Endothelial cell of umbilical vein (primary cell): ENCODE data around the gene TTN. TPM values are rescaled to one million over a fixed set of nuclear protein-coding genes. Genes with fewer than 3 reads are reported as not detected.

ENCODE experiments used
- BruUV-seq: library from RNA; stranded (reverse); fragments of 400-500 nt; replicated peaks from 2 replicates; lab custom pipeline; 2021; lab: Mats Ljungman, UMichigan
- CTCF ChIA-PET: fragments of 300-600, 350-600 bp; sonication (Branson Sonifier 250); formaldehyde crosslinking; loops from one replicate; lab custom pipeline; 2021; ENCODE audit warnings: antibody characterized with exemption, inconsistent platforms; lab: Charles Lee
- POLR2A ChIA-PET: fragments of 300-600, 350-600 bp; sonication (Branson Sonifier 250); formaldehyde crosslinking; loops from one replicate; lab custom pipeline; 2021; ENCODE audit warnings: antibody characterized with exemption, inconsistent platforms; lab: Charles Lee
- DNase-seq: peaks from one replicate; pipeline ENCODE4 v3.0.0-alpha.2; 2011; ENCODE audit warnings: low read depth, low spot score
- FAIRE-seq: peaks from 2 replicates; lab custom pipeline; 2011; peaks lifted over from hg19 to GRCh38; lab: Jason Lieb, UNC
- H2AFZ ChIP-seq: 2 replicates; pipeline ENCODE4 v1.6.0; 2012; ENCODE audit warnings: low read depth, low read length, control low read depth, inconsistent platforms
- H3K27ac ChIP-seq: 2 replicates; pipeline ENCODE4 v1.5.1; 2011; ENCODE audit warnings: low read depth, mild to moderate bottlenecking, control low read depth, low read length, moderate library complexity; ENCODE audit not compliant: insufficient read depth
- H3K27me3 ChIP-seq, 2 experiments: 2 replicates each; pipeline versions ENCODE4 v1.6.0 to v1.6.1; 2011; ENCODE audit warnings: low read length in 2 of 2, mixed read lengths in 1 of 2; ENCODE audit not compliant: control insufficient read depth in 2 of 2, insufficient read depth in 2 of 2
- H3K36me3 ChIP-seq, 2 experiments: 2 replicates in 1 of 2; 3 replicates in 1 of 2; pipeline ENCODE4 v1.5.1; 2011; ENCODE audit warnings: low read length in 2 of 2, mild to moderate bottlenecking in 1 of 2, moderate library complexity in 1 of 2; ENCODE audit not compliant: control insufficient read depth in 2 of 2, insufficient read depth in 2 of 2; ENCODE audit errors: extremely low read depth in 1 of 2
- H3K4me1 ChIP-seq: 3 replicates; pipeline ENCODE4 v1.5.1; 2011; ENCODE audit warnings: mild to moderate bottlenecking, low read length; ENCODE audit not compliant: control insufficient read depth, insufficient read depth; ENCODE audit errors: extremely low read depth
- H3K4me2 ChIP-seq: 2 replicates; pipeline ENCODE4 v1.6.1; 2011; ENCODE audit warnings: low read length, control low read depth, mixed read lengths; ENCODE audit not compliant: insufficient read depth
- H3K4me3 ChIP-seq, 3 experiments: fragments of 200-600 bp in 1 of 3; sonication (generic), shearing (Covaris generic) in 1 of 3; replicated peaks in 1 of 3; 2 replicates each; pipeline ENCODE4 v1.5.1; 2011 to 2016; ENCODE audit warnings: control low read depth in 3 of 3, low read length in 3 of 3, mild to moderate bottlenecking in 2 of 3, inconsistent platforms in 1 of 3, low read depth in 1 of 3, moderate library complexity in 1 of 3; ENCODE audit not compliant: insufficient read depth in 1 of 3
- H3K79me2 ChIP-seq: 2 replicates; pipeline ENCODE4 v1.6.0; 2012; ENCODE audit warnings: low read length, inconsistent platforms; ENCODE audit not compliant: control insufficient read depth, insufficient read depth
- H3K9ac ChIP-seq: replicated peaks from 2 replicates; pipeline ENCODE3; 2011; ENCODE audit warnings: low read length, control low read depth; ENCODE audit not compliant: insufficient read depth; ENCODE audit errors: extremely low read depth
- H3K9me1 ChIP-seq: replicated peaks from 3 replicates; pipeline ENCODE4 v1.6.0; 2011; ENCODE audit warnings: mild to moderate bottlenecking, low read length; ENCODE audit not compliant: control insufficient read depth, insufficient read depth; ENCODE audit errors: extremely low read depth
- H3K9me3 ChIP-seq: replicated peaks from 2 replicates; pipeline ENCODE4 v1.5.1; 2012; ENCODE audit warnings: low read length, inconsistent platforms; ENCODE audit not compliant: control insufficient read depth, insufficient read depth
- H4K20me1 ChIP-seq: replicated peaks from 2 replicates; pipeline ENCODE3; 2011; ENCODE audit warnings: mild to moderate bottlenecking, low read length; ENCODE audit not compliant: control insufficient read depth, insufficient read depth; ENCODE audit errors: extremely low read depth
- EZH2 ChIP-seq: IDR thresholded peaks from 2 replicates; pipeline ENCODE4 v1.6.1; 2012; ENCODE audit warnings: borderline replicate concordance, low read depth, mild to moderate bottlenecking, moderate library complexity, low read length, inconsistent platforms; ENCODE audit not compliant: severe bottlenecking
- GATA2 ChIP-seq: IDR thresholded peaks from 2 replicates; pipeline ENCODE4 v1.7.0; 2011; ENCODE audit warnings: low read depth, mild to moderate bottlenecking, moderate library complexity, mixed read lengths, low read length; ENCODE audit not compliant: insufficient read length, insufficient read depth
- JUN ChIP-seq: IDR thresholded peaks from 2 replicates; pipeline ENCODE4 v1.6.1; 2011; ENCODE audit warnings: borderline replicate concordance, low read depth; ENCODE audit not compliant: insufficient read length, insufficient read depth
- MYC ChIP-seq: IDR thresholded peaks from one replicate; pipeline ENCODE4 v1.6.1; 2011; ENCODE audit warnings: mild to moderate bottlenecking, low read depth, low read length
- POLR2A ChIP-seq: IDR thresholded peaks from 2 replicates; pipeline ENCODE4 v1.6.1; 2012; ENCODE audit warnings: low read depth, mild to moderate bottlenecking, control low read depth, low read length
- dilution Hi-C: fragments of 300-500 bp; cut with MboI; formaldehyde crosslinking; loops from one replicate; pipeline ENCODE4 v1.15.0; 2019; ENCODE audit warnings: low sequenced_read_pairs; ENCODE audit not compliant: extremely low pct_ligation_motif_present
- intact Hi-C: fragments of 100-400 bp; cut with micrococcal nuclease; formaldehyde crosslinking; loops from one replicate; pipeline ENCODE4 v1.10.0; 2022
- polyA plus RNA-seq, 4 experiments: library from polyadenylated mRNA; depleted of rRNA in 3 of 4; stranded (reverse) in 3 of 4; unstranded in 1 of 4; fragments of >200 nt; gene quantifications; 2 replicates each; pipeline versions ENCODE4 v1.2.1 to v1.2.3, GENCODE V29; 2011 to 2012; ENCODE audit warnings: missing spikeins in 1 of 4
- total RNA-seq: library from RNA; stranded (reverse); gene quantifications from 2 replicates; pipeline ENCODE4 v1.2.3, GENCODE V29; 2021
- TF ChIP-seq, protein P1 (sequence below): IDR thresholded peaks from 2 replicates; pipeline ENCODE4 v1.6.1; 2011; ENCODE audit not compliant: insufficient read depth, insufficient read length
- TF ChIP-seq, protein P2 (sequence below), 2 donors: IDR thresholded peaks; 1 replicate in 1 of 2; 2 replicates in 1 of 2; pipeline ENCODE4 v1.5.1; 2011; ENCODE audit warnings: low read length in 2 of 2, mild to moderate bottlenecking in 2 of 2, moderate library complexity in 2 of 2, control low read depth in 1 of 2, inconsistent platforms in 1 of 2, low read depth in 1 of 2; ENCODE audit not compliant: insufficient read depth in 1 of 2; ENCODE audit errors: extremely low read depth in 1 of 2

The TTN gene
- total and polyA plus RNA-seq, 2 donors (not counting 3 experiments of a cell fraction or from before 2014, with no cell fraction given): 0.11 to 0.49 TPM

DNA sequence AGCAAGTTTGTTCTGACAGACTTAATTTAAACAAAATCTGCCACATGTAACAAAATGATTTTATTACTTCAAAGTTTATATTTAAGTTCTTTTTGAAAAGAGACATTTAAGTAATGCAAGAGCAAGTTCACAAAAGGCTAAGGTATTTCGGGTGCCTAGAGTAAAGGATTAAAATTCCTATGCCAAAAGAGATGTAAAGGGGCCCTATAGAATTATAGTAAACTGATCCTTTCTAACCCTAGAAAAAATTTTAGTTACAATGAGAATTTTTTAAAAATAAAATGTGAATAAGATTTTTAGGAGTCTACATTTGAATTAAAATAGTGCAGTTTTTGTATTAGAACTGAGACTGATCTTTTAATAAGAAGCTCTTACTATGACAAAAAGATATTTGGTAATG, 179.8 kb downstream of the TTN start:
- DNase-seq: no peak
- Histone ChIP-seq H3K9me3 (no peaks in the 10 kb centered on the region), H3K27me3 (peaks cover 0 to 2% of the 10 kb centered on the region in 2 experiments), H3K79me2 (no peaks in the 10 kb centered on the region), H3K9me1 (no peaks in the 10 kb centered on the region), H3K4me1 (no peaks in the 10 kb centered on the region), H2AFZ (no peak overlapping the region), H3K27ac (no peak overlapping the region), H3K4me2 (no peak overlapping the region), H3K9ac (no peak overlapping the region), H3K4me3 (no peak overlapping the region), H3K36me3 (no peaks in the 10 kb centered on the region), H4K20me1 (no peaks in the 10 kb centered on the region)
- ChIA-PET POLR2A (no interaction called here), CTCF (interaction anchor here (1.0 to 1.4 kb wide), 2 partner anchors 10 kb away, joined by 3 read pairs; no protein-coding TSS in a partner anchor)
- dilution Hi-C loops (no loop called here), intact Hi-C loops (no loop called here)
- no peak for FAIRE-seq
- BruUV-seq: no TSS peak
- TF ChIP-seq MYC (no peak), JUN (no peak), GATA2 (no peak), EZH2 (no peak), POLR2A (no peak)
- TF ChIP-seq, protein P1, sequence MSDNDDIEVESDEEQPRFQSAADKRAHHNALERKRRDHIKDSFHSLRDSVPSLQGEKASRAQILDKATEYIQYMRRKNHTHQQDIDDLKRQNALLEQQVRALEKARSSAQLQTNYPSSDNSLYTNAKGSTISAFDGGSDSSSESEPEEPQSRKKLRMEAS: no peak

DNA sequence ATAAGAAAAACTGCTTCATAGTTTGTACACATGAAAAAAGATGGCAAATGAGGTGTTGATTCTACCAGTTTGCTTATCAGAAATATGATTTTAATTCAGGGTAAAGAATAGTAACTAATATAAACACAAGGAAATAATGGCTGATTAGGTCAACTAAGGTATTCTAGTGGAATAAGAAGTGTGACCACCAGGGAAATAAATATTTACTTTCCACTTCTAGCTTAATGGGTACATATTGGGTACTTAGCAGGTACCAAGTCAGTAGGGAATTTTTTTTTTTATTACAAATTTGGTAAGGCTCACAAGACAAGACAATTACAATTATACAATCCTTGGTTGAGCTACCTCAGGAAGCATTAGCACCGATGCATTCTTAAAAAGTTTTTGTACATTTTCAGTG, 191.3 kb downstream of the TTN start:
- intact Hi-C loops (no loop called here), dilution Hi-C loops (no loop called here)
- BruUV-seq: no TSS peak

More for the DNA sequence above, 191.3 kb downstream of the TTN start:
- DNase-seq: no peak
- Histone ChIP-seq H3K9me1 (no peaks in the 10 kb centered on the region), H3K4me2 (no peak overlapping the region), H3K9ac (no peak overlapping the region), H3K79me2 (no peaks in the 10 kb centered on the region), H2AFZ (no peak overlapping the region), H3K27me3 (no peaks in the 10 kb centered on the region), H3K4me1 (no peaks in the 10 kb centered on the region), H4K20me1 (no peaks in the 10 kb centered on the region), H3K36me3 (no peaks in the 10 kb centered on the region), H3K4me3 (no peak overlapping the region), H3K9me3 (no peaks in the 10 kb centered on the region), H3K27ac (no peak overlapping the region)
- CTCF ChIA-PET: no interaction called here
- POLR2A ChIA-PET: no interaction called here
- FAIRE-seq: no peak
- TF ChIP-seq MYC (no peak), GATA2 (no peak)
- TF ChIP-seq, protein P2, sequence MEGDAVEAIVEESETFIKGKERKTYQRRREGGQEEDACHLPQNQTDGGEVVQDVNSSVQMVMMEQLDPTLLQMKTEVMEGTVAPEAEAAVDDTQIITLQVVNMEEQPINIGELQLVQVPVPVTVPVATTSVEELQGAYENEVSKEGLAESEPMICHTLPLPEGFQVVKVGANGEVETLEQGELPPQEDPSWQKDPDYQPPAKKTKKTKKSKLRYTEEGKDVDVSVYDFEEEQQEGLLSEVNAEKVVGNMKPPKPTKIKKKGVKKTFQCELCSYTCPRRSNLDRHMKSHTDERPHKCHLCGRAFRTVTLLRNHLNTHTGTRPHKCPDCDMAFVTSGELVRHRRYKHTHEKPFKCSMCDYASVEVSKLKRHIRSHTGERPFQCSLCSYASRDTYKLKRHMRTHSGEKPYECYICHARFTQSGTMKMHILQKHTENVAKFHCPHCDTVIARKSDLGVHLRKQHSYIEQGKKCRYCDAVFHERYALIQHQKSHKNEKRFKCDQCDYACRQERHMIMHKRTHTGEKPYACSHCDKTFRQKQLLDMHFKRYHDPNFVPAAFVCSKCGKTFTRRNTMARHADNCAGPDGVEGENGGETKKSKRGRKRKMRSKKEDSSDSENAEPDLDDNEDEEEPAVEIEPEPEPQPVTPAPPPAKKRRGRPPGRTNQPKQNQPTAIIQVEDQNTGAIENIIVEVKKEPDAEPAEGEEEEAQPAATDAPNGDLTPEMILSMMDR (IDR thresholded peaks at IDR 0.05; ENCODE audit: extremely low read depth in 1 of 2, insufficient read depth in 1 of 2, low read depth in 1 of 2, low read length in 2 of 2): no peak
